Activated naive CD8-positive, alpha-beta T cell (primary cell): ENCODE results near the gene NSG1.

ENCODE experiments used
- H3K27ac Mint-ChIP-seq: one replicate; pipeline ENCODE4 v1.8.0; 2021; ENCODE audit warnings: mixed read lengths
- H3K27me3 Mint-ChIP-seq: one replicate; pipeline ENCODE4 v1.8.0; 2021; ENCODE audit warnings: mixed read lengths
- H3K36me3 Mint-ChIP-seq: one replicate; pipeline ENCODE4 v1.8.0; 2021; ENCODE audit warnings: mixed read lengths
- H3K4me1 Mint-ChIP-seq: one replicate; pipeline ENCODE4 v1.8.0; 2021; ENCODE audit warnings: low read depth, mixed read lengths
- H3K4me3 Mint-ChIP-seq: one replicate; pipeline ENCODE4 v1.8.0; 2021; ENCODE audit warnings: mild to moderate bottlenecking, mixed read lengths
- H3K9me3 Mint-ChIP-seq: one replicate; pipeline ENCODE4 v1.8.0; 2021; ENCODE audit warnings: low read depth, mixed read lengths

NSG1 gene

DNA sequence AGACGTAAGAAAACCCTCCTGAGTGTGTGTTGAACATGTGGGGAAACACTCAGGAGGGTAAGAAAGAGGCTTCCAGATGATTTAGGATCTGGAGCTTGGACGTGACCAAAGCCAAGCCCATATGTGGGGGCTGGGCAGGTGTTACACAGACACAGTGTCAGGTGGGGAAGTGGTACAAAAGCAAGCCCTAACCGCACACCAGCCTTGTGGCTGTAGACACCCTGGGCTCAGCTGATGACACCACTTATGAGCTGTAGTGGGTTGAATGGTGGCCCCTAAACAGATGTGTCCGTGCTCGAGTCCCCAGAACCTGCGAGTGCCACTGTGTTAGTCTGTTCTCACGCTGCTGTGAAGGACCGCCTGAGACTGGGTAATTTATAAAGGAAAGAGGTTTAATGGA is 25.0 kb upstream of the NSG1 start:
- Mint-ChIP-seq H3K9me3 (peaks cover 4% of the 10 kb centered on the region), H3K36me3 (peaks cover under 1% of the 10 kb centered on the region), H3K4me3 (no peak overlapping the region), H3K27ac (no peak overlapping the region), H3K27me3 (no peaks in the 10 kb centered on the region), H3K4me1 (peaks cover 2% of the 10 kb centered on the region)

DNA sequence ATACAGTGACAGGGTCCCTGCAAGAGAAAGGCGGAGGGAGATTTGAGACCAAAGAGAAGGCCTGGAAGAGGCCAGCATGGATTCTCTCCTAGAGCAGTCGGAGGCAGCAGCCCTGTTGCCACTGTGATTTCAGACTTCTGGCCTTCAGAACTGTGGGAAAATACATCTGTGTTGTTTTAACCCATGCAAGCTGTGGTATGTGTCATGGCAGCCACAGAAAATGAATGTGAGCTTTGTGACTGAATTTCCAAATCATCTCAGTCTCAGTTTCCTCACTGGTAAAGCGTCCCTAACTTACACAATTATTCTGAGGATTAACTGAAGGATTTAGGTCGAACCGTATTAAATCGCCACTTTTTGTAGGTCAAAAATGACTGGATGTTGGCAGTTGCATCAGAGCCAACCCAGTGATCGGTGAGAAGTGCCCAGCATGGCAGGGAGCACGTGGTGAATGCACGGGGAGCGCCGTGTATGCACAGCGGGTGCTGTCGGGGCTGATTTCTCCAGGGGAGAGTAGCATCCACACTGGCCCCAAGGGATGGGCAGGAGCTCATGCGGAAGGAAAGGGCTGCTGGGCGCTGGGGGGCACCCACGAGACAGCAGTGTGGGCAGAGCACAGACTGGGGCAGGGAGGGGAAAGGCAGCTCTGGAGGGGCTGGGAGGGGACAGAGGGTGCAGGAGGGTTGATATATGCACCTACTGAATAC is 23.8 kb upstream of the NSG1 start:
- H3K4me1 Mint-ChIP-seq = peaks cover 2% of the 10 kb centered on the region
- no peaks in the 10 kb centered on the region for H3K27me3 Mint-ChIP-seq
- H3K36me3 Mint-ChIP-seq = peaks cover 2% of the 10 kb centered on the region
- no peak overlapping the region for H3K27ac Mint-ChIP-seq
- H3K9me3 Mint-ChIP-seq = peaks cover 6% of the 10 kb centered on the region
- H3K4me3 Mint-ChIP-seq = no peak overlapping the region

DNA sequence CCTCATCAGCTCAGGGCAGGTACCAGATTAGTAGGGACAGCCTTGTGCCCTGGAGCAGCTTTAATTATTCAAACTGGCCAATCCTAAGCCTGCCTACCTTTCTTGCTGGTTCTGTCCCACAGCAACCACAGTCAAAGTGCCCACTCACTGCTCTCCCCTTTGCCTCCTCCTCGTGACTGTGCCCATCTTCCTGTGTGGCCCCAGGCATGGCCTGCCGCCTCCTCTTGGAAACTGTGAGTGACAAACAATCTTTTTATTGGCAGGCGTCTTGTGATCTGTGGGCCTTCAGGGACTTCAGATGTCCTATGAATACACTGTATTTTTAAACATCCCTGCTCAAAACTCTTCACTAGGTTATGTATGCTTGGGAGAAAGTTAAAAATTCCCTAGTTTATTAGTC is 22.8 kb upstream of the NSG1 start:
- Mint-ChIP-seq H3K27me3 (no peaks in the 10 kb centered on the region), H3K4me1 (peaks cover 2% of the 10 kb centered on the region), H3K27ac (no peak overlapping the region), H3K4me3 (no peak overlapping the region), H3K36me3 (peaks cover 2% of the 10 kb centered on the region), H3K9me3 (peaks cover 6% of the 10 kb centered on the region)

DNA sequence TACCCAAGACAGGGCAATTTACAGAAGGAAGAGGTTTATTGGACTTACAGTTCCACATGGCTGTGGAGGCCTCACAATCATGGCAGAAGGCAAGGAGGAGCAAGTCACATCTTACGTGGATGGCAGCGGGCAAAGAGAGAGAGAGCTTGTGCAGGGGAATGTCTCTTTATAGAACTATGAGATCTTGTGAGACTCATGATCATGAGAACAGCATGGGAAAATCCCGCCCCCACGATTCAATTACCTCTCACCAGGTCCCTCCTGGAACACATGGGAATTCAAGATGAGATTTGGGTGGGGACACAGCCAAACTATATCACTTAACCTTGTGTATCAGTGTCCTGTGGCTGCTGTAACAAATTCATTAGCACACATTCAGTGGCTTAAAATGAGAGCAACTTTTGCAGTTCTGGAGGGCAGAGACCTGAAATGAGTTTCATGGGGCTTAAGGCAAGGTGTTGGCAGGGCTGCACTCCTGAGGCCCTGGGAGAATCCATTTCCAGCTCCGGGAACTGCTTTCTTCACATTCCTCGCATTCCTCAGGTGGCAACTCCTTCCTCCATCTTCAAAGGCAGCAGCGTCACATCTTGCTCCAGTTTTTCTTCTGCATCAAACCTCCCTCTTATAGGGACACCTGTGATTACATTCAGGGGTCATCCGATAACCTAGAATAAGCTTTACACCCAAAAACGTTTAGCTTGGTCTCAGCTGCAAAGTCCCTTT is 22.3 kb upstream of the NSG1 start:
- Mint-ChIP-seq H3K4me1 (peaks cover 3% of the 10 kb centered on the region), H3K27ac (no peak overlapping the region), H3K36me3 (peaks cover 2% of the 10 kb centered on the region), H3K4me3 (no peak overlapping the region), H3K27me3 (no peaks in the 10 kb centered on the region), H3K9me3 (peaks cover 6% of the 10 kb centered on the region)

DNA sequence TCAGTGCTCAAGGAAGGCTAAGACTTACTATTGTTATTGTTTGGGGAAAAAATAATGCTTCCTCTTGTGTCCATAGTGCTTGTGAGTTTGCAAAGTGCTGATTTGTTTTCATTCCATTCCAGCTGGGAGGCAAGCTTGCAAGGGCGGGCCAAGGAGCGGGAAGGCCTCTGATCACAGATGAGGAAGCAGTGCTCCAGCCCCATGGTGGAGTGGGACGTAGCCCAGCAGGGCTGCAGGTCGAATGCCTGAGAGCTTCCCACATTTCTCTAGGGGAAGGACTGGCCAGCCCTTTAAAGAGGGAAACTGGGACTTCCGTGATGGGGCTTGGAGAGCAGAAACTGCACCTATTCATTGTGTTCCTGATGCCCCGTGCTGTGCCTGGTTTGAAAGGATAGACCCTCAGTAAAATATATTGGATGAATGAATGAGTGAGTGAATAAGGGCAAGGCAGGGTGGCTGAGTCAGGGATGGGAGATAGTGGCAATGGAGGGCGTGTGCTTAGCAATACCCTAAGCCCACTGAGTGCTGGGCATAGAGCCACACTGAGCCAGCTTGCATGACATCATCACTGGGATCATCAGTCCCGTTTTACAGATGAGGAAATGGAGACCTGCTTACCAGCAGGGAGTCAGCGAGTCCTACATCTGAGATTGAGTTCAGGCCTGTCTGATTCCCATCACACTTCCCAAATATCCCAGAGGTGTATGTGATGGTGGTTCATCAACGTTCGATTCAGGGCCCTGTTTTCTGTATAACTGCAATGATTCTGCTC is 17.9 kb upstream of the NSG1 start:
- Mint-ChIP-seq H3K4me3 (no peak overlapping the region), H3K36me3 (peaks cover 2% of the 10 kb centered on the region), H3K9me3 (peaks cover 6% of the 10 kb centered on the region), H3K27ac (no peak overlapping the region), H3K27me3 (no peaks in the 10 kb centered on the region), H3K4me1 (peaks cover 3% of the 10 kb centered on the region)

DNA sequence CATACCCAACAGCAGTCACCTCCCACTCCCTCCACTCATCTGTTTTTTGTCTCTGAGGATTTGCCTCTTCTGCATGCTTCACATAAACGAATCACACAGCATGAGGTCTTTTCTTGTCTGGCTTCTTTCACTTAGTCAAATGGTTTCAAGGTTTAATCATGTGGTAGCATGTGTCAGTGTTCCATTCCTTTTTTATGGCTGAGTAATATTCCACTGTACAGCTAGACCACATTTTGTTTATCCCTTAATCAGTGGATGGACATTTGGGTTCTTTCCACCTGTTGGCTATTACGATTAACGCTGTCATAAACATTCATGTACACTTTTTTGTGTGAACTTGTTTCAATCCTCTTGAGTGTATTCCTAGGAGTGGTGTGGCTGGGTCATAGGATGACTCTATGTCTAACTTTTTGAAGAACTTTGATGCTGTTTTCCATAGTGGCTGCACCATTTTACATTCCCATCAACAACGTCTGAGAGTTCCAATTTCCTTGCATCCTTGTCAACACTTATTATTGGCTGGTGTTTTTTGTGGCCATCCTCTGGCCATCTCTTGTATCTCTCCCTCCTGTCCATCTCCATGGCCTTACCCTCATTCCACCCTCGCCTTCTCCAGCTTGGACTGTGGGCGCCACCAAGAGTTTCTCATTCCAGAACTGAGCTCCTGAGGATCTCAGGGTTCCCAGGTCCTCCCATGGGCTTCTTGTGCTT is 12.4 kb upstream of the NSG1 start:
- Mint-ChIP-seq H3K27me3 (no peaks in the 10 kb centered on the region), H3K9me3 (no peaks in the 10 kb centered on the region), H3K27ac (no peak overlapping the region), H3K4me1 (peaks cover 3% of the 10 kb centered on the region), H3K36me3 (no peaks in the 10 kb centered on the region), H3K4me3 (no peak overlapping the region)

DNA sequence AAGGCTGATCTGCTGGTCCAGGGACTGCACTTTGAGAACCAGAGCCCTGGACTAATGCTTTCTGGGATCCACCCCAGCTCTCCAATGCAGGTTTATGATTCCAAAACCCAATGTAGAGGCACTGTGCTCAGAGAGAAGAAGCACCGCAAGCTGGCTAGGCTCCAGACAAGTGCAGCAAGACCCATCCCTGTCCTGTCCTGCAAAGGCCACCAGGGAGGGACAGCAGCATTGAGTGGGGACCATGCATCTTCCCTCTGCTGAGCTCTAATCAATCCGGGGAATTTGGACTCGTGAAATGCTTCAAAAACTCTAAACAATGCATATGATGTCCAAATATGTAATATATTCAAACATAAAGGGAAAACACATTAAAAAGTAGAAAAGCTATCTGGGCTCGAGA is 10.8 kb upstream of the NSG1 start:
- no peaks in the 10 kb centered on the region for H3K36me3 Mint-ChIP-seq
- H3K9me3 Mint-ChIP-seq = no peaks in the 10 kb centered on the region
- no peaks in the 10 kb centered on the region for H3K4me1 Mint-ChIP-seq
- H3K27ac Mint-ChIP-seq = no peak overlapping the region
- no peak overlapping the region for H3K4me3 Mint-ChIP-seq
- H3K27me3 Mint-ChIP-seq = no peaks in the 10 kb centered on the region

DNA sequence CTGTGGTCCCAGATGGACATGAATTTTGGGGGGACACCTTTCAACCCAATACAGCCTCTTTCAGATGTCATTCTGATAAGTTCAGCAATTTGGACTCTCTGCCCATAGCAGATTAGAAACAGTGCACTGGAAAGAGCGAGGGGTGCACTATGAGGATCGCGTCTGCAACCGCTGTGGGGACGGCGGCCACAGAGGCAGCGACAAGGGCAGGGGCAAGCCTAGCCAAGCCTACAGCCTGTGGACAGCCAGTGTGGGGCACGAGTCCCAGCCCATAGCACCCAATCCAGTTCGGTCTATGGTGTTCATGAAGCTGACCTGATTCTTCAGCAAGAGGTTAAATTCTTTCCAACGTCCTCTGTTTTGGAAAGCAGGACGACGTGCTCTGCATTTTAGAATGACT is 9.7 kb upstream of the NSG1 start:
- no peaks in the 10 kb centered on the region for H3K4me1 Mint-ChIP-seq
- no peaks in the 10 kb centered on the region for H3K36me3 Mint-ChIP-seq
- H3K27me3 Mint-ChIP-seq = no peaks in the 10 kb centered on the region
- no peak overlapping the region for H3K27ac Mint-ChIP-seq
- H3K9me3 Mint-ChIP-seq = no peaks in the 10 kb centered on the region
- H3K4me3 Mint-ChIP-seq = no peak overlapping the region

DNA sequence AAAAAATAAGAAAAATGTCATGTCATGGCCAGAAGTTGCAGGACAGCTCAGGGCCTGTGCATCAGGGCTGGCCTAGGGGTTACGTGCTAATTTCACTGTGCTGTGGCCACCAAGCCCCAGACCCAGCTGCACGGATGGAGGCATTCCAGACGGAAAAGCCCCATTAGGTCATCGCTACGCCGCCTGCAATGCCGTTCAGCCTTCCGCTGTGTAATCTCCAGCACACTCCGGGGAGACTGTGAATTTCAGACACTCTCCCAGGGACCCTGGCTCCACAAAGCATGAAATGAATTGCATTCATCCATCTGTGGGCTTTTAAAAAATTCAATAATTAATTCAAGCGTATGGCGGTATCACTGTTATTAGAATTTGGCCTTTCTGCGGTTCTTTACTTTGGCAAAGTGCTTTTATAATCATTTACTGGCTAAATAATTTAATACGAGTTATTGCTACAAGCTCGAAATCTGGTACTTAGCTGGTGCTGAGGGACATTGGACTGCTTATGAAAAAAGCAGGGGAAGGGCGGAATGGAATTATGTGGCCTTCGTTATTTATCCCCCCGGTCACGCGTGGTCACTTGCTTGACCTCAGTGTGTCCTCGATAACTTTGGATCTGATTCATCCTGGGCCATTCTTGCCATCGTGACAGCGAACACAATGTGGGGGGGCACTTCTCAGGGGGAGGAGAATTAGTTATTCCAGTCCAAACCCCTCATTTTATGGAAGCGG is 9.0 kb upstream of the NSG1 start:
- Mint-ChIP-seq H3K4me3 (no peak overlapping the region), H3K36me3 (no peaks in the 10 kb centered on the region)

DNA sequence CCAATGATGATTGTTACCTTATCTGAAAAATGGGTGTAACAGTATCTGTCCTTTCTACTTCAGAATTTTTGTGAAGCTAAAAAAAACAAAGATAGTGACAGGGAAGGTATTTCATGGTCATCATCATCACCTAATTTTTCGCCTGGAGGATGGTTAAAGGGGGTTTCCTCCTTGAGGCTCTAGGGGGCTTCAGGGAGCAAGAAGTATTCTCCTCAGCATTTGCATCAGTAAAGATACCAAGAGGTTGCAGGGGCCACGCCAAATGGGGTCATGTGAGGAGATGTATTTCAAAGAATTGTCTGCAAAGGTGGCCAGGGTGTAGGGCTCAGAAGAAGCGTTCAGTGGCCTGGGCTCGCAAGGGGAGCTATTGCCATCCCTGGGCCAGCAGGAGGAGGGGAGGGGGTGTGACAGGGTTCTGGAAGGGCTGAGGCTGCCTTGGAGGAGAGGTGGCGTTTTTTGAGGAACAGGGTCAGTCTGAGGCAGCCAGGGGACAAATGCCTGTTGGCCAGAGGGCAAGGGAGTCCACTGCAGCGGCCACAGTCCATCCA is 7.3 kb upstream of the NSG1 start:
- no peaks in the 10 kb centered on the region for H3K9me3 Mint-ChIP-seq
- H3K27ac Mint-ChIP-seq = no peak overlapping the region
- H3K27me3 Mint-ChIP-seq = no peaks in the 10 kb centered on the region
- no peak overlapping the region for H3K4me3 Mint-ChIP-seq
- no peaks in the 10 kb centered on the region for H3K4me1 Mint-ChIP-seq
- H3K36me3 Mint-ChIP-seq = no peaks in the 10 kb centered on the region

More for the DNA sequence above, 9.0 kb upstream of the NSG1 start:
- Mint-ChIP-seq H3K27ac (no peak overlapping the region), H3K27me3 (no peaks in the 10 kb centered on the region), H3K4me1 (no peaks in the 10 kb centered on the region), H3K9me3 (no peaks in the 10 kb centered on the region)

DNA sequence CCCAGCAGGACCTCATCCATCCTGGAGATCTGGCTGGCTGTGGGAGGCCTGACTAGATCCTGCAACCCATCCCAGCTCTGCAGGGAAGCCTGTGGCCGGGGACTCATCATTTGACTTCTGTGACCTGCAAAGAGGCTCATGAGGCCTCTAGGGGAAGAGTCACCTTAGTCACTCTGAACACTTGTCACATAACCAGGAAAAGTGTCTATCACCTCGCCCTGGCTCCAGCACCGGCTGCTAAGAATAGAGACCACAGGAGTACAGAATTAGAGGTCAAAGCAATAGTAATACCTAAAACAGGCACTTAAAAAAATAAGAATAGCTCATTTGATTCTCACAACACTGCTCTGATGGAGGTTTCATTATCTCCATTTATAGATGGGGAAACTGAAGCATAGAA is 3.8 kb upstream of the NSG1 start:
- Mint-ChIP-seq H3K9me3 (no peaks in the 10 kb centered on the region), H3K27ac (no peak overlapping the region), H3K36me3 (no peaks in the 10 kb centered on the region), H3K27me3 (peaks cover 2% of the 10 kb centered on the region), H3K4me3 (no peak overlapping the region), H3K4me1 (peaks cover 7% of the 10 kb centered on the region)

DNA sequence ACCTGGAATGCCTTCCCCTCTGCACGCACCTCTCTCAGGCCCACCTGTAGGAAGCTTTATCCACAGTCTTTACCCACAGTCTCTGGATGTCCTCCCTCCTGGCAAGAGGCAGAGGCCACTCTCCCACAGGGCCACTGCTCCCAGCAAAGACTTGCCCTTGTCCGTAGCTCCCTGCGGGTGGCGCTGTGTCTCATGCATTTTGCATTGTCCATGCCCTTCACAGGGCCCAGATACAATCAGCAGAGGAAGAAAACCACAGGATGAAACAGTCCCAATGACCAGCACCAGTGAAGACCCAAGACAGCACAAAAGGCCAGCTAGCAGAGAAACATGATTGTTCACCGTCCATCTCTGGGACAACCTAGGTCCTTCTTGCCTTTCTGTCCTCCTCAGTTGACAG is 2.1 kb upstream of the NSG1 start:
- Mint-ChIP-seq H3K4me3 (peak overlapping the region; percentile 78), H3K9me3 (no peaks in the 10 kb centered on the region), H3K27ac (no peak overlapping the region), H3K36me3 (peaks cover 2% of the 10 kb centered on the region), H3K27me3 (peaks cover 2% of the 10 kb centered on the region), H3K4me1 (peaks cover 14% of the 10 kb centered on the region)

DNA sequence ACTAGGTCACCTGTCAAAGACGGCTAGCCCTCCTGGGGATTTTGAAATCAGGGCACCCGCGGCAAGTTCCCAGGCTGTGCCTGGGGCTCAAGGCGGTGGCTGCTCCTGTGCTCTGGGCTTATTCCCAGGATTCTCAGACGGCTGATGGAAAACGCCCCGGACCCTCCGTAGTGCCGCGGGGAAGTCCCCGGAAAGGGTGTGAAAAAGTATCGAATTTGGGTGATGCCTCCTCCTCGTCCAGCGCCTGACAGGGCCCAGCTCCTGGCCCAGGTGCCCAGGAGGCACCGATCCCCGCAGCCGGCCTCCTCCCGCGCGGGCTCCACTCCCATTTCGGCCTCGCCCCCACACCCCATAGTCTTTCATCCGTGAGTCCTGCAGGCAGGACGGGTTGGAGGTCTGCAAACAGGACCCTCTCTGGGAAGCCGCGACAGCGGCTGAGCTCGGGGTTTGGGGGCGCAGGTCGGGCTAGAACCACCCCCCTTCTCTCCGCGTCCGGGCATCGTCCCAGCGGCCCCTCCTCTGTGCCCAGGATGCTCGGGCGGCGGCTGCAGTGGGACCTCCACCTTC is 1.1 kb upstream of the NSG1 start:
- no peaks in the 10 kb centered on the region for H3K9me3 Mint-ChIP-seq
- H3K27me3 Mint-ChIP-seq = peaks cover 2% of the 10 kb centered on the region
- H3K4me1 Mint-ChIP-seq = peaks cover 14% of the 10 kb centered on the region
- peak overlapping the region; percentile 85 for H3K4me3 Mint-ChIP-seq
- peaks cover 2% of the 10 kb centered on the region for H3K36me3 Mint-ChIP-seq
- no peak overlapping the region for H3K27ac Mint-ChIP-seq

DNA sequence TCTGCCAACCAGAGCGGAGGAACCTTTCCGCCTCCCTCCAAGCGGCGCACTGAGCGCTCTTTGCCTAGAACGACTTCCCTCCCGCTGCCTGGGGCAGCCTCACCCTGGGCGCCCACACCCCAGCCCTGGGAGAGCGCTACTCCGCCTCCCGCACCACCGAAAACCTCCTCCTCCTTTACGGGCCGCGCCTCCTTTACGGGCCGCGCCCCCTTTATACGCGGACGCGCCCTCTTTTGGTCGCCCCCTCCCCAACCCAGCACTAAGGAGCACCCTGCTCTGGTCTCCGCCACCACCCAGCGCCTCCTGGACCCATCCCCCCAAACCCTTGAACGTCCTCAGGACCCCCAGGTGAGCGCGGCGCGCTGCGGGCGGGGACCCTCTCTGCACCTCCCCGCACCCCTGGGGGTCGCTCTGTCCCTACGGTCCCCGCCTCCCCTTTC is 586 bp upstream of the NSG1 start:
- H3K9me3 Mint-ChIP-seq = no peaks in the 10 kb centered on the region
- peaks cover 2% of the 10 kb centered on the region for H3K36me3 Mint-ChIP-seq
- H3K4me1 Mint-ChIP-seq = peaks cover 14% of the 10 kb centered on the region
- peak overlapping the region; percentile 41 for H3K27ac Mint-ChIP-seq
- H3K4me3 Mint-ChIP-seq = peak overlapping the region; percentile 85
- peaks cover 2% of the 10 kb centered on the region for H3K27me3 Mint-ChIP-seq
